ENCODE results near the gene WIZ.
"Not testable (repeated sequence)": the region's sequence is repeated elsewhere in the genome, so short reads cannot be mapped to it uniquely, and the experiment has no call there.

Gene WIZ

GRCh38 chr19:15428956-15429824 is 20.6 kb downstream of the WIZ start:
- DNase-seq = no peak

- no peak for DNase-seq
Measured at GRCh38 chr19:15427991-15428471, 21.7 kb downstream of the WIZ start.

- no peak for DNase-seq
Measured at GRCh38 chr19:15427350-15427700, 22.4 kb downstream of the WIZ start.

- DNase-seq = no peak
Measured at GRCh38 chr19:15426485-15427349, 23.0 kb downstream of the WIZ start.

GRCh38 chr19:15425321-15425950 is 24.3 kb downstream of the WIZ start:
- no peak for DNase-seq

- no peak for DNase-seq
Measured at GRCh38 chr19:15424692-15425272, 25.0 kb downstream of the WIZ start.

- DNase-seq = no peak
Measured at GRCh38 chr19:15424121-15424520, 25.6 kb downstream of the WIZ start.

- DNase-seq = no peak
Measured at GRCh38 chr19:15423130-15423529, 26.6 kb downstream of the WIZ start.

- no peak for DNase-seq
Measured at GRCh38 chr19:15422296-15423075, 27.3 kb downstream of the WIZ start.

- DNase-seq = no peak
Measured at GRCh38 chr19:15421721-15422260, 28.0 kb downstream of the WIZ start.

GRCh38 chr19:15421136-15421695 is 28.5 kb downstream of the WIZ start:
- no peak for DNase-seq

GRCh38 chr19:15419413-15420025 is 30.2 kb downstream of the WIZ start:
- DNase-seq = no peak

- DNase-seq = peak; percentile 99
Measured at GRCh38 chr19:15418579-15419412, 31.0 kb downstream of the WIZ start, which contains the start of gene AKAP8L. AKAP8L (minus strand) TSS chr19:15418988; CDS start chr19:15418923, 65 bp downstream.

- DNase-seq = no peak
Measured at GRCh38 chr19:15418231-15418578, 31.6 kb downstream of the WIZ start.

GRCh38 chr19:15417699-15418098 is 32.1 kb downstream of the WIZ start:
- no peak for DNase-seq

- no peak for DNase-seq
Measured at GRCh38 chr19:15412832-15413231, 36.9 kb downstream of the WIZ start.

GRCh38 chr19:15411351-15411750 is 38.4 kb downstream of the WIZ start:
- DNase-seq = not testable (repeated sequence)

- DNase-seq = no peak
Measured at GRCh38 chr19:15404780-15405211, 45.0 kb downstream of the WIZ start.

- DNase-seq = no peak
Measured at GRCh38 chr19:15404097-15404779, 45.5 kb downstream of the WIZ start.
